H1 (cell line): ENCODE results near the gene PRKCA. TPM values are rescaled to one million over a fixed set of nuclear protein-coding genes. Genes with fewer than 3 reads are reported as not detected.

Experiments
- ATF3 ChIP-seq: IDR thresholded peaks from 2 replicates; pipeline ENCODE4 v1.6.1; 2011; ENCODE audit warnings: low read depth, mild to moderate bottlenecking, low read length; ENCODE audit not compliant: insufficient read depth
- BACH1 ChIP-seq: IDR thresholded peaks from 2 replicates; pipeline ENCODE4 v1.6.1; 2012; ENCODE audit warnings: low read length, improper control_type of control experiment
- CTBP2 ChIP-seq: IDR thresholded peaks from 2 replicates; pipeline ENCODE4 v1.7.0; 2011; ENCODE audit warnings: borderline replicate concordance, mild to moderate bottlenecking, moderate library complexity, mixed read lengths, low read length; ENCODE audit not compliant: insufficient read depth, insufficient read length
- CTCF ChIP-seq, 3 experiments: IDR thresholded peaks; 1 replicate in 2 of 3; 2 replicates in 1 of 3; pipeline versions ENCODE4 v1.5.1 to v1.6.1; 2011; ENCODE audit warnings: low read length in 3 of 3, mild to moderate bottlenecking in 3 of 3, inconsistent platforms in 2 of 3, low read depth in 1 of 3, moderate library complexity in 1 of 3; ENCODE audit not compliant: insufficient read depth in 1 of 3; ENCODE audit errors: control extremely low read depth in 1 of 3
- NRF1 ChIP-seq: IDR thresholded peaks from 2 replicates; pipeline ENCODE4 v1.6.1; 2011; ENCODE audit warnings: mild to moderate bottlenecking, low read depth, low read length, improper control_type of control experiment
- RFX5 ChIP-seq: IDR thresholded peaks from 2 replicates; pipeline ENCODE4 v1.6.1; 2011; ENCODE audit warnings: low read depth, low read length, improper control_type of control experiment, borderline replicate concordance
- SP1 ChIP-seq: IDR thresholded peaks from 2 replicates; pipeline ENCODE4 v1.6.1; 2011; ENCODE audit warnings: low read depth, low read length
- SP4 ChIP-seq: IDR thresholded peaks from 2 replicates; pipeline ENCODE4 v1.6.1; 2012; ENCODE audit warnings: low read length, inconsistent platforms
- TAF7 ChIP-seq: optimal IDR thresholded peaks from 2 replicates; pipeline ENCODE3; 2011; ENCODE audit warnings: low read depth, mild to moderate bottlenecking, inconsistent platforms, low read length, moderate library complexity, borderline replicate concordance
- polyA plus RNA-seq, 7 experiments: library from polyadenylated mRNA; depleted of rRNA in 3 of 7; stranded (reverse) in 5 of 7; unstranded in 2 of 7; fragments of >200 nt in 5 of 7; fragments of 200-250 nt in 2 of 7; gene quantifications; 1 replicate in 5 of 7; 2 replicates in 1 of 7; 4 replicates in 1 of 7; pipeline versions ENCODE4 v1.2.1 to v1.2.3, GENCODE V29; 2011 to 2013; ENCODE audit warnings: missing spikeins in 2 of 7, mixed read lengths in 2 of 7
- total RNA-seq: library from RNA; stranded (reverse); fragmentation: NEBNext Ultra II Directional; extraction: Animal tissue kit (Norgen Biotek cat#: 25700); gene quantifications from 2 replicates; pipeline ENCODE4 v1.2.1, GENCODE V29; 2021

Gene PRKCA
- total and polyA plus RNA-seq, 2 of the 8 experiments (the other 6 are each of a cell fraction or from before 2014, with no cell fraction given) = 5.8 to 17.8 TPM

- TF ChIP-seq CTCF (IDR thresholded peaks at IDR 0.05; ENCODE audit: control extremely low read depth in 1 of 3, insufficient read depth in 1 of 3, low read depth in 1 of 3, low read length in 3 of 3) = no peak
- TF ChIP-seq TAF7 = no peak
- no peak for TF ChIP-seq CTBP2
- TF ChIP-seq ATF3 = no peak
- no peak for TF ChIP-seq SP1
- no peak for TF ChIP-seq BACH1
- TF ChIP-seq SP4 = no peak
- TF ChIP-seq NRF1 = no peak
- TF ChIP-seq RFX5 = no peak
Observed at GRCh38 chr17:66716236-66717026, 414.0 kb downstream of the PRKCA start (continued).
